GM12801 (cell line): ENCODE data around the gene MAPK8IP1.

Experiments
- CTCF ChIP-seq: IDR thresholded peaks from one replicate; pipeline ENCODE4 v1.5.1; 2011; ENCODE audit warnings: control low read depth; ENCODE audit not compliant: insufficient read length; ENCODE audit errors: extremely low read depth

MAPK8IP1 gene

GRCh38 chr11:45924036-45924915 is 38.8 kb downstream of the MAPK8IP1 start:
- TF ChIP-seq CTCF = no peak

- TF ChIP-seq CTCF = no peak
These were observed 39.5 kb downstream of the MAPK8IP1 start for GRCh38 chr11:45924927-45925326.

- no peak for TF ChIP-seq CTCF
These were observed 40.1 kb downstream of the MAPK8IP1 start for GRCh38 chr11:45925550-45925949.

- no peak for TF ChIP-seq CTCF
These were observed 40.5 kb downstream of the MAPK8IP1 start for GRCh38 chr11:45926001-45926401.

- no peak for TF ChIP-seq CTCF
These were observed 41.3 kb downstream of the MAPK8IP1 start for GRCh38 chr11:45926536-45927331.

- no peak for TF ChIP-seq CTCF
These were observed 41.9 kb downstream of the MAPK8IP1 start for GRCh38 chr11:45927332-45927683.

GRCh38 chr11:45927684-45928413 is 42.4 kb downstream of the MAPK8IP1 start:
- TF ChIP-seq CTCF = no peak
